ENCODE results near the gene DYNC1I1. TPM values are rescaled to one million over a fixed set of nuclear protein-coding genes. Genes with fewer than 3 reads are reported as not detected.

Gene DYNC1I1
- total and polyA plus RNA-seq, 8 donors, result 1.6 to 16.0 (median 9.6) TPM

- Histone ChIP-seq H3K27me3 (no peaks in the 10 kb centered on the region), H3K36me3 (peaks cover 0 to 46% of the 10 kb centered on the region in 2 donors), H3K27ac (no peak overlapping the region), H3K9me3 (no peaks in the 10 kb centered on the region), H3K4me3 (no peak overlapping the region), H3K4me1 (no peaks in the 10 kb centered on the region)
- DNase-seq, result no peak
- intact Hi-C loops (cut with DNase I), result no loop called here
- no peak for TF ChIP-seq CTCF (IDR thresholded peaks at IDR 0.05)
- no peak for ATAC-seq
These were observed 371.3 kb downstream of the DYNC1I1 start for GRCh38 chr7:96143495-96144259.

- intact Hi-C loops (cut with DNase I), result no loop called here
- TF ChIP-seq CTCF (IDR thresholded peaks at IDR 0.05), result no peak
- no peak for ATAC-seq
- Histone ChIP-seq H3K4me1 (no peaks in the 10 kb centered on the region), H3K27me3 (no peaks in the 10 kb centered on the region), H3K4me3 (no peak overlapping the region), H3K27ac (no peak overlapping the region), H3K9me3 (no peaks in the 10 kb centered on the region), H3K36me3 (peaks cover 0 to 46% of the 10 kb centered on the region in 2 donors)
- no peak for DNase-seq
These were observed 371.8 kb downstream of the DYNC1I1 start for GRCh38 chr7:96144260-96144526.

Other genes starting within 250 kb of the DYNC1I1 start
- gene PDK4, start 176.0 kb upstream of the DYNC1I1 start, total RNA-seq, result 10 to 100 TPM; 26.0 to 56.6 TPM
- 10 to 100 TPM; 20.0 to 46.4 (median 32.0) TPM for gene PDK4, start 176.0 kb upstream of the DYNC1I1 start, polyA plus RNA-seq (ENCODE audit: insufficient read length in 6 of 6)